Activated CD8-positive, alpha-beta memory T cell treated with anti-CD3 and anti-CD28 coated beads, Interleukin-2, amount 50 U/mL, for 4 hours (primary cell): ENCODE data around the gene SLC20A1.
"Not testable (repeated sequence)": the region's sequence is repeated elsewhere in the genome, so short reads cannot be mapped to it uniquely, and the experiment has no call there.

ENCODE experiments used
- DNase-seq: peaks from one replicate; pipeline ENCODE4 v3.0.0-alpha.2; 2020

Gene SLC20A1

DNA sequence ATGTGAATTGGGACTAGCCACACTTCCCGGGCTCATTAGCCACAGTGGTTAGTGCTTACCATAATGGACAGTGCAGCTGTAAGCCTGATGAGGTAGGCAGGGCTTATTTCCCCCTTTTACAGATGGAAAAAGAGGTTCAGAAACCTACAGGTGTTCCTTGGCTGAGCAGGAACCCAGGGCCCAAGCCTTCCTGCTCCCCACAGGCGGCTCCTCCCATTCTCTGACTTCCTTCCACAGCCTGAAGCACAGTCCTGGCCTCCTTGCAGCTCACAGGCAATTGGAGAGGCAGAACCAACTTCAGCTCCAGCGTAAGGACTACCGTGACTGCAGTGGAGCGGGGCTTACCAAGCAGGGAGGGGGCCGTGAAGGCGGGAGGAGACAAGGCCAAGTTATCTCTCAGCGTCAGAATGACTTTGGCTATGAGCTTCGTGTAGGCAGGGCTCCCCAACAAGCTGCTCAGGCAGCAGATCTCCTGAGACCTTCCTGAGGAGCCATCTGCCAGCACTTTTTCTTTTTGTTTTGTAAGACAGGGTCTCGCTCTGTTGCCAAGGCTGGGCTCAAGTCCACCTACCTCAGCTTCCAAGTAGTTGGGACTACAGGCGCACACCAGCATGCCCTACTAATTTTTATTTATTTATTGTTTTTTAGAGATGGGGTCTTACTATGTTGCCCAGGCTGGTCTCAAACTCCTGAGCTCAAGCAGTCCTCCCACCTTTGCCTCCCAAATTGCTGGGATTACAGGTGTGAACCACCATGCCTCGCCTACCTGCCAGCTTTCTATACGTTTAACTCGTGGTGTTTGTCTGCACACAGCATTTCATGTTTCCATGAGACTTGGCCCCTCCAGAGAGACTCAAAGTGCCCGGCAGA, 40.8 kb downstream of the SLC20A1 start:
- DNase-seq, result no peak

DNA sequence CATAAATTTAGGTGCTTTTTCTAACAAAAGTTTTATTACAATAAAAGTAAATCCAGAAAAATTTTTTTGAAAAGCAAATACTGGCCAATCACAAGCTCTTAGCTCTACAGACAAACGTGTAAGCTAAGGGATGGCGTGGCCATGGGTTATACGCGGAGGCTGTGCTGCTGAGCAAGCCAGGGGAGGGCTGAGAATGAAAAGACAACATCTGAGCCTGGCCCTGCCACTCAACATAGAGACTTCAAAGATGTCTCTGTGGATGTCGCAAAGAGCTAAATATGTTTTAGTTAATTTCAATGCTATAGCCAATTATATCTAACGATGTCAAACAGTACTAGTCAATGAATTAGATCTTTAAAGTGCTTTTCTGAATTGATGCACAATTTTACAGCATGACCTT, 41.8 kb downstream of the SLC20A1 start:
- no peak for DNase-seq

DNA sequence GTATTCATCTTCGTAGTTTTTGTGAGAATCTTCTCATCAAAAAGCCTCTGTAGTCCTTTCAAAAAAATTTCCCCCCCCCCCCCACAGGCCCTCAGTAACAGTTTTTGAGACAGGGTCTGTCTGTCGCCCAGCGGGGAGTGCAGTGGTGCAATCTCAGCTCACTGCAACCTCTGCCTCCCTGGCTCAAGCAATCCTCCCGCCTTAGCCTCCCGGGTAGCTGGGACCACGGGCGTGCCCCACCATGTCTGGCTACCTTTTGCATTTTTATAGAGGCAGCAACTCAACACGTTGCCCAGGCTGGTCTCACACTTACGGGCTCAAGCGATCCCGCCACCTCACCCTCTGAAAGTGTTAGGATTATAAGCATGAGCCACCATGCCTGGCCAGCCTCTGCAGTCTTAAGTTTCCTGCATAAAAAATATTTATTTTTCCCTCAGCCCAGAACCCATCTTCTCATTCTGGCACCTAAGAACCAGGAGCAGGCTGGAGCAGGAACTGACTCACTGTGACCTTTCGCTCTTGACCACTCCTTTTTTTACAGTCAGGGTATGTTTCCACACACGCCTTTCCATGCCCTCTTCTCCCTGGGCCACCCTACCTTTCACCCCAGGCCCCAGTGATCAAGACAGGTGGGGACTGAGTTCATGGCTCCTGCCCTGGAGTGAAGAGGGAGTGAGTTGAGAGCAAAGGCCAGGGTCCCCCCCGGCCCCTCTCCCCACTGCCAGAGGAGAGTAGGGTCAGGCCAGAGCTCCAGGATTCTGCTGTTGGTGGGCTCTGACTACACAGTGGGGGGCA, 42.5 kb downstream of the SLC20A1 start:
- no peak for DNase-seq

DNA sequence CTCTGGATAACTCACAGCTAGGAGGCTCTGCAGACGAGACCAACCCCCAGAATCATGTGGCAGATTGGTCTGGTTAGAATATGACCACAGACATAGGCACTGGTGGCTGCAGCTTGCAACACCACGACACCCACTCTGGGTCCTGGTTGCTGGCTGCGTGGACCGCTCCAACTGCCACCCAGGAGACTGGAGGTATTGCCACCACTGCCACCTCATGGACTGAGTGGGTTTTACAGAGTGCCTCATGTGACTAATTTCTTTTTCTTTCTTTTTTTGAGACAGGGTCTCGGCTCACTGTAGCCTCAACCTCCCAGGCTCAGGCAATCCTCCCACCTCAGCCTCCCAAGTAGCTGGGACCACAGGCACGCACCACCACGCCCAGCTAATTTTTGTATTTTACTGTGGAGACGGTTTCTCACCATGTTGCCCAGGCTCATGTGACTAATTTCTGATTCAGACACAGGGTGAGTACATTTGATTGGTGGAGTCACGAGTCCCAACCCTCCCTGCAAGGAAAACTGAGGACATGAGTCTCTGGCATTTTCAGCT, 45.2 kb downstream of the SLC20A1 start:
- peak; percentile 66 for DNase-seq

DNA sequence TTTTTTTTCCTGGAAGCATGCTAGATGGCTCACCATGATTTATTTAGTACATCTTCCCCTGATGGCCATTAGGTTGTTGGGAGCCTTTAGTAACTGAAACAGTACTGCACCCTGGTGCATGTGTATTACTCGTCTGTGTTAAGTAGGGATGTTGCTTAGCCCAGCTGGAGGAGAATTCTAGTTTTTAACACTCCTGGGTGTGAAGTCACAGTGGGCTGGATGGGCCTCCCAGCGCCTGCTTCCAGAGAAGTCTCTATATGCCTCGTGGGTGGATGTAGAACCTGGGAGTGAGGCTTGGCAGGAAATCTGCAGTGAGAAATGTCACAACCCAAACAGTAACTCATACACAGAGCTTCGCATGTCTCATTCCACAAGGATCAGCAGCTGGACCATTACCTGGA, 46.1 kb downstream of the SLC20A1 start:
- no peak for DNase-seq

DNA sequence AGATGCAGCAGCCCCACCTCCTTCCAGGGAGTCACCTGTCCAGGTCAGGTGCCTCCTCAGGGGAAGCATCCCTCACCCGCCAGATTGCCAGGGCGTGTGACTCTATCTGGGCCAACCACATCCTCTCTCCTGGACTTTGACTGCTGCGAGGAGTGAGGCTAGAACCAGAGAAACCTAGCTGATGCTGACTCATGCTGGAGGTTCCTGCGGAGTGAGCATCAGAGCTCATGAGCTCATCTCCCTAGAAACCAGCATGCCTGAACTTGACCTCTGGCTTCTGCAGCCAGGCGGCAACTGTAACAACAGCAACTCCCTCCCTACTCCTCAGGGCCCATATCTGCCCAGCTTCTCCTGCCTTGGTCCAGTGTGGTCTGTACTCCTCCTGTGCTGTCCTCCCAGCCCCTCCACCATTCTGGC, 46.8 kb downstream of the SLC20A1 start:
- peak; percentile 39 for DNase-seq

DNA sequence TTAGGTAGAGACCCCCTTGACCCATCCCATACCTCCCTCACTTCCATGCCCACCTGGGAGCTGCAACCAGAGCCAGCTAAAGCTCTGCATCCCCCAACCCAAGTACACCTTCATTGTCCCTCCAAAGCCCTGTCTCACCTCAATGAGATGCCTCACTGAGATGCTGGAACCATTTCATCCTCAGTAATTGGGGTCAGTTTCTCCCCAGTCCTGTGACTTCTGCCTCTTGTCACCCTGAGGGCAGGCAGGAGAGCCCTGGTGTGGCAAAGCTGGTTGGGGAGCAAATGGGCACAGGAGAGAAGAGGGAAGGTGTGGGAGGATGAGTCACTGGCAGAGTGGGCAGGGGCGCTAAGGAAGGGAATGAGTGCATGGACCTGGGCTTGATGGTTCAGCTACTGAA, 47.2 kb downstream of the SLC20A1 start:
- DNase-seq, result no peak

DNA sequence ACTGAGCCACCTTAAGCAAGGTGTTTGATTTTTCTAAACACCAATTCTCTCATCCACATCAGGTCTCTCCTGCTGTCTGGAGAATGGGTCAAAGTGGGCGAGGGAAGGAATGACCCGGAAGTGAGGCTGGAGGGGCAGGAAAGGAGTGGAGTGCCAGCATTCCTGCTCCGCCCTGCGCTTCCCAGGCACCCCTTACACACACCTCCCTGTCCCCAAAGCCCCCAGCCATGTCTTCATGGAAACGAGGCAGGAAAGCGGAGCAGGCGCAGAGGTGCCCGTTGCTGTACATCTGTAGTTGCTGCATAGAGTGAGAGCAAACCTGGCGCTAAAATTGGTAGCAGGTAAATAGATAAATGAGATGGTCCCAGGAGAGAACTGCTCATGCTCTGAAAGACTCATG, 47.9 kb downstream of the SLC20A1 start:
- DNase-seq, result no peak

DNA sequence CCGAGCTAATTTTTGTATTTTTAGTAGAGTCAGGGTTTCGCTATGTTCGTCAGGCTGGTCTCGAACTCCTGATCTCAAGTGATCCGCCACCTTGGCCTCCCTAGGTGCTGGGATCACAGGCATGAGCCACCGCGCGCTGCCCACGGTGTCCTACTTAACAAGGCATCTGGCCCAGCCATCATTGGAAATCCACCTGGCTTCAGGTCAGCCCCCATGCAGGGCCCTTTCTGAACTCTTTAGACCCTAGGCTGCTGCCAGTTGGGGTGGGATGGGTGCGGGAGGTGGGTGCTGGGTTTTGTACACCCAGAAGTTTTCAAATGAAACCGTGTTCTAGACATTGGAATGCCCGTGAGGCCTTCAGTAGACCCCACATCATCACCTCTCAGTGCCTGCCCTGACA, 48.4 kb downstream of the SLC20A1 start:
- DNase-seq, result no peak

DNA sequence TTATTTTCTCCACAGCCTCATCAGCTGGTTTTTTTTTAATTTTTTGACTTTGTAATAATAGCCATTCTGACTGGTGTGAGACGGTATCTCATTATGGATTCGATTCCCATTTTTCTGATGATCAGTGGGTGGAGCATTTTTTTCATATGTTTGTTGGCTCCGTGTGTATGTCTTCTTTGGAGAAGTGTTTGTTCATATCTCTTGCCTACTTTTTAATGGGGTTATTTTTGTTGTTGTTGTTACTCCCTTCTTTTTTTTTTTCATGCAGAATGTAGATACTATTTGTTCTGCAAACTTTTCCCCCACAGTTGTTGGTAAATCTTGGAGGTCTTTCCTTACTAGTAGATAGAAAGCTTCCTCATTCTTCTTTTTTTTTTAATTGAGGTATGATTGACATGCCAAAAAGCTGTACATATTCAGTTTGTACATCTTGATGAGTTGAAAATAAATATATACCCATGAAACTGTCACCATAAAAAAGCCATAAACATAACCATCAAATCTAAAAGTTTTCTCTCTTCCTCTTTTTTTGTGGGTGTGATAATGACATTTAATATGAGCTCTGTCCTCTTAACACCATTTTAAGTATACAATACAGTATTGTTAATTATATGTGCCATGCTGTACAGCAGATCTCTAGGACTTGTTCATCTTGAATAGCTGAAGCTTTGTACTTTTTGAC, 53.2 kb downstream of the SLC20A1 start:
- DNase-seq, result no peak

DNA sequence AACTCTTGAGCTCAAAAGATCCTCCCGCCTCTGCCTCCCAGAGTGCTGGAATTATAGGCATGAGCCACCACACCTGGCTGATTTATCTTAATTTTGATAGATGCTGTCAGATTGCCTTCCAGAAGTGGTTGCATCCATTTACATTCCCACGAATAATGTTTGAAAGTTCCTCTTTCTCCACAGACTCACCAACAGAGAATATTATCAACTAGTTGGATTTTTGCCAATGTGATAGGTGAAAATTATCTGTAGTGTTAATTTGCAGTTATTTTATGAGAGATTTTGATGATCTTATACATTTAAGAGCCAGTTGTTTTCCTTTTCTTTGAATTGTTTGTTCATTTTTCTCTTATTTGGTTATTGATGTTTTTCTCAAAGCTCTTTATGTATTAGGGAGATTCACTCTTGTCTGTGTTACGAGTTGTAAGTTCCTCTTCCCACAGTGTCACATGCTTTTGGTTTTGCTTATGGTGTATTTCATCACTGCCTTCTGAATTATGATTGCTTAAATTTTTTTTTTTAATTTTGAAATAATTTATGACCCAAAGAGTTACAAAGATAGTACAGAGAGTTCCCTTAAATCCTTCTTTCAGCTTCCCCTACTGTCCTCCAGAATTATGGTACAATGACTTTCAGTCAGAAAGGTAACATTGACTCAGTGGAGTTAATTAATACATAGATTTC, 54.4 kb downstream of the SLC20A1 start:
- DNase-seq, result no peak

DNA sequence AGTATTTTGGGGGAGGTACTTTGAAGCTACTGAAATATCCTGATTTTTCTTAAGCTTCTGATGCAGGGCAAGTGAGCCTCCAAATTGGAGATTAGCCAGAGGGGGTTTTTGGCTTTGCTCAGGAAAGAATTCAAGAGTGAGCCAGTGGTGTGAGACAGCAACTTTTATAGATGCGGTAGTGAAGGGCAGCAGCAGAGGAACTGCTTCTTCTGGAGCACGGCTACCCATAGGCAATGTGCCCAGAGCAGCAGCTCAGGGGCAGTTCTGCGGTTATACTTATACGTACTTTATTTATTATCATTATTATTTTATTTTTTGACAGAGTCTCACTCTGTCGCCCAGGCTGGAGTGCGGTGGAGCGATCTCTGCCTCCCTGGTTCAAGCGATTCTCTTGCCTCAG, 55.3 kb downstream of the SLC20A1 start:
- DNase-seq, result no peak

DNA sequence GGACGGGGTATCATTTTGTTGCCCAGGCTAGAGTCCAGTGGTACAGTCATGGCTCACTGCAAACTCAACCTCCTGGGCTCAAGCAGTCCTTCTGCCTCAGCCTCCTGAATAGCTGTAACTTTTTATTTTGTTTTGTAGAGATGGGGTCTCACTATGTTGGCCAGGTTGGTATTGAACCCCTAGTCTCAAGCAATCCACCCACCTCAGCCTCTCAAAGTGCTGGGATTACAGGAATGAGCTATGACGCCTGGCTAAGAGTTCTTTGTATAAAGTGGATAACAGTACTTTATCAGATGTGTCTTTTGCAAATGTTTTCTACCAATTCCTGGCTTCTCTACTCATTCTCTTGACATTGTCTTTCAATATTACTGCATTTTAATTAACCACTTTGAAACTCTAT, 57.9 kb downstream of the SLC20A1 start:
- DNase-seq, result no peak

DNA sequence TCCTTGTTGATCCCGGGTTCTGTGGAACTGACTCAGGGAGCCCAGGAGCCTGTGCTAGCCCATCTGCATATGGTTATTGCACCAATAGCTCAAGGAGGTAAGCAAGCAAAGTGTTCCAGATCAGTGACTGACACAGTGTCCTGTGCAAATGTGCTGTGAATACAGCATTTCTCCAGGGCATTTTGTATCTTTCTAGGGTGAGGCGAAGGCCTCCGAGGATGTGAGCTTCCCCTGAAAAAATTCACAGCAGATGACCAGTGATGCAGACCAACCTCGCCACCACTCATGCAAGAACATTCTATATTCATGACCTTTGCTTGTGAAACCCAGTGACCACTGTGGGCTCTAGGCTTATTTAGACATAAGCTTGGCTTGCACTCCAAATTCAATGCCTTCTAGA, 59.8 kb downstream of the SLC20A1 start:
- DNase-seq, result no peak

DNA sequence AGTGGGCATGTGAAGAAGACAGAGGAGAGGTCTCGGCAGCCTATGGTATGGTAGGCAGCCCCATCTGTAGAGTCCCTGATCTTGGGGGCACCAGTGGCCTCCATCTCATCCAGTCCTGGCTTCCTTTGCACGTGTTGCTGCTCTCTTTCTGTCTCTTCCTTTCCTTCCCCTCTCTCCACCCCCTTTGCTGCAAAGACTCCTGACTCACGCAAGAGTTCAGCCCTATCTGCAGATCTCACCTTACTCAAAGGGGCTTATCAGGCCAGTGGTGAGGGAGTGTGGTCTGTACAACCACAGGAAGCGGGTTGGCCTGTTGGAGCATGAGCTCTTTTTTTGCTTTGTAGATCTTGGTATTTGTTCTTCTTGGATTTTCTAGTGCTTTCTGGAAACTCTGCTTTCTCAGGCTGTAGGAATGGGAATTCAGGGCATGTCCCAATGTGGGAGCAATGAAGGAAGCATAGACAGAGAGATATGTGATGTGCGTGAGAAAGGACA, 60.5 kb downstream of the SLC20A1 start:
- DNase-seq, result no peak

DNA sequence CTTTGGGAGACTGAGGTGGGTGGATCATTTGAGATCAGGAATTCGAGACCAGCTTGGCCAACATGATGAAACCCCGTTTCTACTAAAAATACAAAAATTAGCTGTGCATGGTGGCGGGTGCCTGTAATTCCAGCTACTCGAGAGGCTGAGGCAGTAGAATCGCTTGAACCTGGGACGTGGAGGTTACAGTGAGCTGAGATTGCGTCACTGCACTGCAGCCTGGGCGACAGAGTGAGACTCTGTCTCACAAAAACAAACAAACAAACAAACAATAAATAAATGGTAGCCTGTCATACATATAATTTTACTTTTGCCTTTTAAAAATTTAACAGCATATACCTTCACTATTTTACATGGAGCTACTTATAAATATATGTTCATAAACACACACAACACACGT, 61.2 kb downstream of the SLC20A1 start:
- DNase-seq, result not testable (repeated sequence)

DNA sequence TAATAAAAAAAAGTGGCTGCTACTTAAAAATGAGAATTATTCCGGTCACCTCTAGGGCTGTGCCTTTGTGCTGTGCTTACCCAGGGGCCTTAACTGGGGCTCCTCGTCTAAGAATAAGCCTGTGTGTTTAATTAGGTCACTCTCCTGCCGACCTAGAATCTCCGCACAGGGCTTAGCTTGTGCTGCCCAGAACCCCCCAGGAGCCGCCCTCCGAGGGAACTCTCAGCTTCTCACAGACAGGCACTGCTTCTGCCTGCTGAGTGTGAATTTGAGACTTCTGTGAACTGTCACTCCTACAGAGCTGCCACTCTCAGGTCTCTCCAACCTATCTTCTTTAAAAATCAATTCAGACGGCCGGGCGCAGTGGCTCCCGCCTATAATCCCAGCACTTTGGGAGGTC, 63.2 kb downstream of the SLC20A1 start:
- no peak for DNase-seq

DNA sequence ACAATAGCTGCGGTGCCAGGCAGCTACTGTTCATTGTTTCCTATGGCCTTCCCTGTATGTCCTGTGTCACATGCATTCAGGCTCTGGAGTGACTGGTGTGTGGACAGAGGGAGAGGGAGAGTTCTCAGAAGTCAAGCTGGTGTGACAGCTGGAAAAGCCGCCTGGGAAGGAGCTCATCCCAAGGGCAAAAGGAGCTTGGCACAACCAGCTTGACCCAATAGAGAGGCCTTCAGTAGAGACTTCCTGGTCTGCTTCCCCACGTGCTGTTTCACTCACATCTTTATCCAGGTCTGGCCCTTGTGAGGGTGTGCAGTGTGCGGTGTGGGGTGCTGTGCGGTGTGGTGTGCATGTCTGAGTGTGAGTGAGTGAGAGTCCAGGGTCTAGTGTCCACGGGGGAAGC, 64.0 kb downstream of the SLC20A1 start:
- DNase-seq, result no peak

DNA sequence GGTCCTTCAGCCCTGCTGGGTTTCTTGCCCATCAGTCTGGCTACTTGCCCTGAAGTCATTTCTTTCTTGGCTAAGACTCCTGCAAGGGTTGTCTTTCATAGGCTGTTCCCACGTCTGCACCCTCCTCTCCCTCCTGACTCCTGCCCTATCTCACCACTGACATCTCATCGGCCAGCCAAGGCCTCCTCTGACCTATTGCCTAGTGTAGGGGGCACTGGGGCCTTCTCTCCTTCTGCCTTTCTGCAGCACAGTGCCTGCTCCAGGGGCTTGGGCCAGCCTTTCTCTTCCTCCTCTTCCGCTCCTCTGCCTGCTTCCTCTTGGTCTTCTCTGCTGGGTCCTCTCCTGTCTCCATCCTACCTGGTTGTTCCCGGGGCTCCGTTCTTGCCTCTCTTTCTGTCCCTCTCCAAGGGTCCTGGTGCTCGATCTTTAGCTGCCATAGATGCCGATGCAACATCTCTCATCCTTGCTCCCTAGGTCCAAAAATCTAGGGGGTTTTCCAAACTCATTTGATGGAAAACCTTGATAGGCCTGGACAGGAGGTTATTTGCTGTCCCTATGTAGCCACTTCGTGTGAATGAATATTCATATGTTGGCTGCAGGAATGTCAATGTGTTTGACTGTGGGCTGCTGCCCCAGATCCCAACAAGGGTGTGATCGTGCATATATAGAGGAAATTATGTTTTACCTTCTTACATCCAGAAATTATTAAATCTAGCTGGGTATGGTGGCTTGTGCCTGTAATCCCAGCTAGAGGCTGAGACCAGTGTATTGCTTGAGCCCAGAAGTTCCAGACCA, 65.4 kb downstream of the SLC20A1 start:
- DNase-seq, result no peak

DNA sequence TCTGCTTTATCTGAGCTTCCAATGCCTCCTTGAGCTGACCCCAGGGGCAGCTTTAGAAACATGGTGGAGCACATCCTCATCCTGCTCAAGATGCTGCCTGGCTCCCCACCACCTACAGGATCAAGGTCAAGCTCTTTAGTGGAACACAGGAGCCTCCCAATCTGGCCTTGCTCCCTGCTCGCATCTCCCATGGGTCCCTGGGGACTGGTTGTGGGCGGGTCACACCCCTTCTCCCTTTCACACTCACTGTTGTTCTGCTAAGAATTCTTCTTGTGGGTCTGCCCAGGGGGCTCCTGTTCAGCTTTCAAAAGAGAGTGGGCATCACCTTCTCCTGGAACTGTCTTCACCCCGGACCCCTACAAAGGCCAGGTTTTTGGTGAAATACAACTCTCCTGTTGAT, 66.7 kb downstream of the SLC20A1 start:
- no peak for DNase-seq

DNA sequence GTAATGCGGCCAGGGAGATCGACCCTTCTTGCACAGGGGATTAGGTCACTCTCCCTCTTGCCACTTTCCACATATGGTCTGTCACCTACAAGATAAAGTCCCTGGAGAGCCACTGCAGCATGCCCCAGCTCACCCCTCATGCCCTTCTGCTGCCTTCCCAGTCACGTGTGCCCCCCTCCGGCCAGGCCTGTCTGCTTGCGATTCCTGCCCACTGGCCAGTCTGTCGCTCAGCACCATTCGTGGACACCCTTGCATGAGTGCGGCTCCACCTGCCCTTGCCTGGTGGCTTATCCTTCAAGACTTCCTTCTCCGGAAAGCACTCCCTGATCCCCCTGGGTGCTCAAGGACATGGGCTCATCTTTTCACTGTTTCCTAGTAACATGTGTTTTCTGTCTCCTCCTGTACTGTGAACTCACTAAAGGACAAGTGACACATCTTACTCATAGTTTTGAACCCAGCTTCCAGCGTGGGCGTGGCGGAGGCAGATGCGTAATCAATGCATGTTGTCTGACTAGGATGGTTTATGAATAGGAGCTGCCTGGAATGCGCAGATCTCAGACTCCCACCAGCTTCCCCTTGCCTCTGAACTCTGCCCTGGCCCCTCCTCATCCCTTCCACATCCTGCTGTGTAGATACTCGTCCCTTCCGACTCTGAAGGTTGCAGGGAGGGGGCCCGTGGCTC, 67.3 kb downstream of the SLC20A1 start:
- no peak for DNase-seq
